SK-N-SH (cell line): Measurements from ENCODE around the gene KRT84. TPM values are rescaled to one million over a fixed set of nuclear protein-coding genes. Genes with fewer than 3 reads are reported as not detected.

ENCODE experiments used
- CTCF ChIA-PET: fragments of 300-600, 350-600 bp; formaldehyde crosslinking; extraction: SDS; loops from one replicate; lab custom pipeline; 2021; lab: Yijun Ruan, JAX
- POLR2A ChIA-PET: fragments of 350-600 bp; sonication (Branson Sonifier 250); formaldehyde crosslinking; extraction: SDS; loops from one replicate; lab custom pipeline; 2020; ENCODE audit warnings: antibody characterized with exemption, inconsistent platforms; lab: Yijun Ruan, JAX
- DNase-seq: peaks from one replicate; pipeline ENCODE4 v3.0.0; 2012
- H2AFZ ChIP-seq: fragments of 200-600 bp; sonication (generic); 2 replicates; pipeline ENCODE4 v1.8.1; 2016; ENCODE audit warnings: antibody characterized with exemption, mild to moderate bottlenecking, low read depth
- H3F3A ChIP-seq: fragments of 200-600 bp; sonication (generic); replicated peaks from 2 replicates; pipeline ENCODE3; 2016; ENCODE audit warnings: antibody characterized with exemption, mild to moderate bottlenecking; ENCODE audit not compliant: insufficient read depth
- H3K27ac ChIP-seq, 2 experiments: fragments of 200-500 bp in 1 of 2; fragments of 200-600 bp in 1 of 2; sonication (Bioruptor generic) in 1 of 2; sonication (generic), shearing (Covaris generic) in 1 of 2; 2 replicates each; pipeline versions ENCODE4 v1.5.1 to v1.6.1; 2014 to 2016; ENCODE audit warnings: low read depth in 2 of 2, inconsistent platforms in 1 of 2, low read length in 1 of 2, mild to moderate bottlenecking in 1 of 2, mixed read lengths in 1 of 2
- H3K27me3 ChIP-seq: fragments of 200-600 bp; sonication (generic), shearing (Covaris generic); 2 replicates; pipeline ENCODE4 v1.6.1; 2016; ENCODE audit warnings: mixed run types; ENCODE audit not compliant: insufficient read depth
- H3K36me3 ChIP-seq, 2 experiments: fragments of 200-500 bp in 1 of 2; fragments of 200-600 bp in 1 of 2; sonication (Bioruptor generic) in 1 of 2; sonication (generic) in 1 of 2; replicated peaks in 1 of 2; 2 replicates each; pipeline versions ENCODE3 to v1.5.1; 2014 to 2016; ENCODE audit warnings: low read length in 1 of 2, mild to moderate bottlenecking in 1 of 2; ENCODE audit not compliant: insufficient read depth in 2 of 2, control insufficient read depth in 1 of 2
- H3K4me1 ChIP-seq, 2 experiments: fragments of 200-500 bp in 1 of 2; fragments of 200-600 bp in 1 of 2; sonication (Bioruptor generic) in 1 of 2; sonication (generic), shearing (Covaris generic) in 1 of 2; 2 replicates each; pipeline versions ENCODE4 v1.5.1 to v1.6.1; 2014 to 2016; ENCODE audit warnings: low read depth in 1 of 2, low read length in 1 of 2, mixed run types in 1 of 2; ENCODE audit not compliant: insufficient read depth in 2 of 2, control insufficient read depth in 1 of 2
- H3K4me2 ChIP-seq: fragments of 200-600 bp; sonication (generic), shearing (Covaris generic); 2 replicates; pipeline ENCODE4 v1.6.1; 2017; ENCODE audit warnings: mixed run types
- H3K4me3 ChIP-seq, 2 experiments: fragments of 200-500 bp in 1 of 2; fragments of 200-600 bp in 1 of 2; sonication (Bioruptor generic) in 1 of 2; sonication (generic), shearing (Covaris generic) in 1 of 2; 2 replicates each; pipeline versions ENCODE4 v1.5.1 to v1.8.1; 2014 to 2016; ENCODE audit warnings: low read depth in 2 of 2, inconsistent platforms in 1 of 2, low read length in 1 of 2, mild to moderate bottlenecking in 1 of 2, mixed read lengths in 1 of 2, moderate library complexity in 1 of 2
- H3K79me2 ChIP-seq: fragments of 200-600 bp; sonication (generic); 2 replicates; pipeline ENCODE4 v1.8.1; 2017; ENCODE audit warnings: mild to moderate bottlenecking; ENCODE audit not compliant: insufficient read depth
- H3K9ac ChIP-seq: fragments of 200-600 bp; sonication (generic); 2 replicates; pipeline ENCODE4 v1.6.1; 2017; ENCODE audit warnings: mixed run types
- H3K9me2 ChIP-seq: fragments of 200-600 bp; sonication (generic); 2 replicates; pipeline ENCODE4 v1.6.1; 2017; ENCODE audit warnings: mixed run types
- H3K9me3 ChIP-seq: fragments of 200-600 bp; sonication (generic); 2 replicates; pipeline ENCODE4 v1.6.1; 2017; ENCODE audit warnings: mixed run types, mild to moderate bottlenecking, moderate library complexity
- H4K20me1 ChIP-seq: fragments of 200-600 bp; sonication (generic); 2 replicates; pipeline ENCODE4 v1.6.1; 2017; ENCODE audit warnings: mild to moderate bottlenecking, mixed run types; ENCODE audit not compliant: insufficient read depth
- ELF1 ChIP-seq: IDR thresholded peaks from 2 replicates; pipeline ENCODE4 v1.4.0; 2012
- EP300 ChIP-seq, 2 experiments: IDR thresholded peaks; 2 replicates each; pipeline versions ENCODE4 v1.4.0 to v1.6.1; 2012; ENCODE audit warnings: borderline replicate concordance in 1 of 2, low read depth in 1 of 2, low read length in 1 of 2
- FOXM1 ChIP-seq: IDR thresholded peaks from 2 replicates; pipeline ENCODE4 v1.4.0; 2012; ENCODE audit warnings: low read depth, mild to moderate bottlenecking
- GABPA ChIP-seq: IDR thresholded peaks from 2 replicates; pipeline ENCODE4 v1.4.0; 2012; ENCODE audit warnings: low read depth, mild to moderate bottlenecking
- GATA2 ChIP-seq: sonication (generic); formaldehyde crosslinking; IDR thresholded peaks from 2 replicates; pipeline ENCODE4 v1.5.0; 2020; ENCODE audit warnings: mild to moderate bottlenecking, missing genetic modification reagents
- MEF2A ChIP-seq: IDR thresholded peaks from 2 replicates; pipeline ENCODE4 v1.4.0; 2012; ENCODE audit warnings: low read depth, borderline replicate concordance
- NRF1 ChIP-seq: IDR thresholded peaks from 2 replicates; pipeline ENCODE4 v1.6.1; 2012; ENCODE audit warnings: low read depth, mild to moderate bottlenecking, low read length
- POLR2AphosphoS5 ChIP-seq: IDR thresholded peaks from 2 replicates; pipeline ENCODE4 v1.6.1; 2012; ENCODE audit warnings: low read depth, low read length
- RAD21 ChIP-seq: IDR thresholded peaks from 2 replicates; pipeline ENCODE4 v1.6.1; 2012; ENCODE audit warnings: mild to moderate bottlenecking, low read length
- RXRA ChIP-seq: IDR thresholded peaks from 2 replicates; pipeline ENCODE4 v1.4.0; 2012; ENCODE audit warnings: low read depth, mild to moderate bottlenecking, borderline replicate concordance
- SIN3A ChIP-seq: IDR thresholded peaks from 2 replicates; pipeline ENCODE4 v1.6.1; 2012; ENCODE audit warnings: low read depth, mild to moderate bottlenecking, low read length, moderate library complexity, borderline replicate concordance
- TAF1 ChIP-seq: IDR thresholded peaks from 2 replicates; pipeline ENCODE4 v1.6.1; 2012; ENCODE audit warnings: low read depth, mild to moderate bottlenecking, low read length, moderate library complexity, borderline replicate concordance
- TCF12 ChIP-seq: IDR thresholded peaks from 2 replicates; pipeline ENCODE4 v1.4.0; 2012
- WGBS: methylation state at CpG from one replicate; pipeline ENCODE4 v1.1.6; 2017; ENCODE audit warnings: low lambda C conversion rate; 5-methylcytosine and 5-hydroxymethylcytosine counted together
- polyA plus RNA-seq, 3 experiments: library from polyadenylated mRNA; depleted of rRNA; stranded (reverse); fragments of >200 nt; gene quantifications; 2 replicates each; pipeline ENCODE4 v1.2.3, GENCODE V29; 2012
- TF ChIP-seq, protein P1 (sequence below): IDR thresholded peaks from 2 replicates; pipeline ENCODE4 v1.4.0; 2012; ENCODE audit warnings: low read depth, borderline replicate concordance
- TF ChIP-seq, protein P2 (sequence below): IDR thresholded peaks from 2 replicates; pipeline ENCODE4 v1.4.0; 2012; ENCODE audit warnings: low read depth, borderline replicate concordance
- TF ChIP-seq, protein P3 (sequence below): IDR thresholded peaks from 2 replicates; pipeline ENCODE4; 2012
- TF ChIP-seq, protein P4 (sequence below): fragments of 200-600 bp; sonication (generic); IDR thresholded peaks from 2 replicates; pipeline ENCODE4 v1.6.1; 2017; ENCODE audit warnings: antibody characterized with exemption, mild to moderate bottlenecking, moderate library complexity
- TF ChIP-seq, protein P5 (sequence below): fragments of 150-350 bp; IDR thresholded peaks from 2 replicates; pipeline ENCODE4 v1.6.1; 2016; ENCODE audit warnings: mild to moderate bottlenecking, low read depth, low read length

The KRT84 gene
- polyA plus RNA-seq, 1 of the 3 experiments (the other 2 are of a cell fraction) = not detected

DNA sequence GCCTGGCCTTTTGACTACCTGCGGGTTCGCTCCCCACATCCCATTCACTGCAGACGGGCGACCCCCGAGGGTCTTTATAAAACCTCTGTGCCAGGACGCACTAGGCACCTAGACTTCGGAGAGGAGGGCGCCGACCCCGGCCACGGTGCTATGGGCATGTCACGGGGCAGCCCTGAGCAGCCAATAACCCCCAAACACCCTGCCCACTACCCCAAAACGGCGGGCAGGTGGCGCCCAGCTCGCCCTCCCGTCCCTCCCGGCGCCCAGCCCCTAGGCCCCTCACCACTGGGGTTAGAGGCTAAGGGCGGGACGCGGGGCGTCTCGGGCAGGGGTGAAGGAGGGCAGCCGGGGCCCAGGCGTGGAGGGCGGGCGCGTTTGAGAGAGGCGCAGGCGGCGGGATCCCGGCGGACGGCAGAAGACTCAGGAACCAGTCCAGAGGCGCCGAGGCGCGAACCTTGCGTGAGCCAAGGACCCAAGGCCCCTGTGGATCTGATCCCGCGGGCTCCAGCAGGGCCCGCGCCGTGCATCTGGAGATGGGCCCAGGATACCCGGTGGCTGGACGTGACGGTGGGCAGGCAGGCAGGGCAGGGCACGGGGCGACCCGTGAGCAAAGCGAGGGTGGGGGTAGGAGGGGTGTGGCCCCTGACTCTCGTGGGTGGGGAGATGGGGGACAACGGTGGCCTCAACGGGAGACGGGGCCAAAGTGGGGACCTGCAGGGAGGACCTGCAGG, 29.3 kb downstream of the KRT84 start:
- Histone ChIP-seq H4K20me1 (no peaks in the 10 kb centered on the region), H3K4me3 (no peak overlapping the region), H3K9ac (no peak overlapping the region), H3K27ac (no peak overlapping the region)
- no peak for DNase-seq
- TF ChIP-seq TCF12 (no peak), POLR2AphosphoS5 (no peak), SIN3A (no peak), FOXM1 (no peak), RAD21 (no peak), GABPA (no peak), ELF1 (no peak), RXRA (no peak), NRF1 (no peak), GATA2 (CRISPR knock-in tag) (no peak), EP300 (IDR thresholded peaks at IDR 0.05; ENCODE audit: borderline replicate concordance in 1 of 2, low read depth in 1 of 2, low read length in 1 of 2) (no peak), TAF1 (no peak), MEF2A (no peak)
- TF ChIP-seq, protein P1, sequence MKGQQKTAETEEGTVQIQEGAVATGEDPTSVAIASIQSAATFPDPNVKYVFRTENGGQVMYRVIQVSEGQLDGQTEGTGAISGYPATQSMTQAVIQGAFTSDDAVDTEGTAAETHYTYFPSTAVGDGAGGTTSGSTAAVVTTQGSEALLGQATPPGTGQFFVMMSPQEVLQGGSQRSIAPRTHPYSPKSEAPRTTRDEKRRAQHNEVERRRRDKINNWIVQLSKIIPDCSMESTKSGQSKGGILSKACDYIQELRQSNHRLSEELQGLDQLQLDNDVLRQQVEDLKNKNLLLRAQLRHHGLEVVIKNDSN = no peak
- TF ChIP-seq, protein P2, sequence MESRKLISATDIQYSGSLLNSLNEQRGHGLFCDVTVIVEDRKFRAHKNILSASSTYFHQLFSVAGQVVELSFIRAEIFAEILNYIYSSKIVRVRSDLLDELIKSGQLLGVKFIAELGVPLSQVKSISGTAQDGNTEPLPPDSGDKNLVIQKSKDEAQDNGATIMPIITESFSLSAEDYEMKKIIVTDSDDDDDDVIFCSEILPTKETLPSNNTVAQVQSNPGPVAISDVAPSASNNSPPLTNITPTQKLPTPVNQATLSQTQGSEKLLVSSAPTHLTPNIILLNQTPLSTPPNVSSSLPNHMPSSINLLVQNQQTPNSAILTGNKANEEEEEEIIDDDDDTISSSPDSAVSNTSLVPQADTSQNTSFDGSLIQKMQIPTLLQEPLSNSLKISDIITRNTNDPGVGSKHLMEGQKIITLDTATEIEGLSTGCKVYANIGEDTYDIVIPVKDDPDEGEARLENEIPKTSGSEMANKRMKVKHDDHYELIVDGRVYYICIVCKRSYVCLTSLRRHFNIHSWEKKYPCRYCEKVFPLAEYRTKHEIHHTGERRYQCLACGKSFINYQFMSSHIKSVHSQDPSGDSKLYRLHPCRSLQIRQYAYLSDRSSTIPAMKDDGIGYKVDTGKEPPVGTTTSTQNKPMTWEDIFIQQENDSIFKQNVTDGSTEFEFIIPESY = no peak
- TF ChIP-seq, protein P3, sequence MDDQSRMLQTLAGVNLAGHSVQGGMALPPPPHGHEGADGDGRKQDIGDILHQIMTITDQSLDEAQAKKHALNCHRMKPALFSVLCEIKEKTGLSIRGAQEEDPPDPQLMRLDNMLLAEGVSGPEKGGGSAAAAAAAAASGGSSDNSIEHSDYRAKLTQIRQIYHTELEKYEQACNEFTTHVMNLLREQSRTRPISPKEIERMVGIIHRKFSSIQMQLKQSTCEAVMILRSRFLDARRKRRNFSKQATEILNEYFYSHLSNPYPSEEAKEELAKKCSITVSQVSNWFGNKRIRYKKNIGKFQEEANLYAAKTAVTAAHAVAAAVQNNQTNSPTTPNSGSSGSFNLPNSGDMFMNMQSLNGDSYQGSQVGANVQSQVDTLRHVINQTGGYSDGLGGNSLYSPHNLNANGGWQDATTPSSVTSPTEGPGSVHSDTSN = no peak
- TF ChIP-seq, protein P4, sequence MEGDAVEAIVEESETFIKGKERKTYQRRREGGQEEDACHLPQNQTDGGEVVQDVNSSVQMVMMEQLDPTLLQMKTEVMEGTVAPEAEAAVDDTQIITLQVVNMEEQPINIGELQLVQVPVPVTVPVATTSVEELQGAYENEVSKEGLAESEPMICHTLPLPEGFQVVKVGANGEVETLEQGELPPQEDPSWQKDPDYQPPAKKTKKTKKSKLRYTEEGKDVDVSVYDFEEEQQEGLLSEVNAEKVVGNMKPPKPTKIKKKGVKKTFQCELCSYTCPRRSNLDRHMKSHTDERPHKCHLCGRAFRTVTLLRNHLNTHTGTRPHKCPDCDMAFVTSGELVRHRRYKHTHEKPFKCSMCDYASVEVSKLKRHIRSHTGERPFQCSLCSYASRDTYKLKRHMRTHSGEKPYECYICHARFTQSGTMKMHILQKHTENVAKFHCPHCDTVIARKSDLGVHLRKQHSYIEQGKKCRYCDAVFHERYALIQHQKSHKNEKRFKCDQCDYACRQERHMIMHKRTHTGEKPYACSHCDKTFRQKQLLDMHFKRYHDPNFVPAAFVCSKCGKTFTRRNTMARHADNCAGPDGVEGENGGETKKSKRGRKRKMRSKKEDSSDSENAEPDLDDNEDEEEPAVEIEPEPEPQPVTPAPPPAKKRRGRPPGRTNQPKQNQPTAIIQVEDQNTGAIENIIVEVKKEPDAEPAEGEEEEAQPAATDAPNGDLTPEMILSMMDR = no peak
- TF ChIP-seq, protein P5, sequence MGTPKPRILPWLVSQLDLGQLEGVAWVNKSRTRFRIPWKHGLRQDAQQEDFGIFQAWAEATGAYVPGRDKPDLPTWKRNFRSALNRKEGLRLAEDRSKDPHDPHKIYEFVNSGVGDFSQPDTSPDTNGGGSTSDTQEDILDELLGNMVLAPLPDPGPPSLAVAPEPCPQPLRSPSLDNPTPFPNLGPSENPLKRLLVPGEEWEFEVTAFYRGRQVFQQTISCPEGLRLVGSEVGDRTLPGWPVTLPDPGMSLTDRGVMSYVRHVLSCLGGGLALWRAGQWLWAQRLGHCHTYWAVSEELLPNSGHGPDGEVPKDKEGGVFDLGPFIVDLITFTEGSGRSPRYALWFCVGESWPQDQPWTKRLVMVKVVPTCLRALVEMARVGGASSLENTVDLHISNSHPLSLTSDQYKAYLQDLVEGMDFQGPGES = no peak
- TF ChIP-seq, all 33 proteins: peak for 0
- Histone ChIP-seq H3K79me2 (no peaks in the 10 kb centered on the region), H3K4me2 (no peak overlapping the region), H3F3A (no peaks in the 10 kb centered on the region), H2AFZ (no peak overlapping the region), H3K4me1 (no peaks in the 10 kb centered on the region; a peak in 1 of 4 replicates), H3K36me3 (no peaks in the 10 kb centered on the region), H3K9me3 (no peaks in the 10 kb centered on the region), H3K27me3 (peaks cover 32% of the 10 kb centered on the region; the same call in 1 of the 2 replicates), H3K9me2 (no peaks in the 10 kb centered on the region)
- ChIA-PET POLR2A (no interaction called here), CTCF (interaction anchor here (1.1 kb wide), 1 partner anchor 29 kb away, joined by 3 read pairs; no protein-coding TSS in a partner anchor)
- 64% methylated on average over 28 of the region's 56 CpGs for WGBS
